WTC11 (cell line): ENCODE measurements around the gene RASAL2. TPM values are rescaled to one million over a fixed set of nuclear protein-coding genes. Genes with fewer than 3 reads are reported as not detected.

ENCODE experiments used
- ATAC-seq: fragments of 200-7000 bp; cut with Tn5 transposase; 2 replicates; pipeline ENCODE4 v1.10.0; 2021; ENCODE audit warnings: mild to moderate bottlenecking, moderate library complexity
- CTCF ChIA-PET: fragments of 300-600 bp; sonication (Branson Sonifier 250); formaldehyde crosslinking; loops from one replicate; lab custom pipeline; 2021; ENCODE audit warnings: antibody characterized with exemption; lab: Charles Lee
- POLR2A ChIA-PET: fragments of 350-600 bp; sonication (Branson Sonifier 250); formaldehyde crosslinking; loops from one replicate; lab custom pipeline; 2021; ENCODE audit warnings: antibody characterized with exemption; lab: Charles Lee
- DNase-seq: peaks from one replicate; pipeline ENCODE4 v3.0.0; 2021; ENCODE audit warnings: low spot score
- H3K27ac Mint-ChIP-seq: 2 replicates; pipeline ENCODE4 v1.8.0; 2021; ENCODE audit warnings: mixed read lengths
- H3K27me3 Mint-ChIP-seq: 2 replicates; pipeline ENCODE4 v1.8.0; 2021; ENCODE audit warnings: low read depth, mild to moderate bottlenecking, moderate library complexity, mixed read lengths
- H3K36me3 Mint-ChIP-seq: 2 replicates; pipeline ENCODE4 v1.8.0; 2021; ENCODE audit warnings: mixed read lengths
- H3K4me1 Mint-ChIP-seq: 2 replicates; pipeline ENCODE4 v1.8.0; 2022; ENCODE audit warnings: mixed read lengths
- H3K4me3 Mint-ChIP-seq: 2 replicates; pipeline ENCODE4 v1.8.0; 2021; ENCODE audit warnings: mild to moderate bottlenecking, moderate library complexity, mixed read lengths
- H3K9me3 Mint-ChIP-seq: 2 replicates; pipeline ENCODE4 v1.8.0; 2021; ENCODE audit warnings: mixed read lengths
- AFF4 ChIP-seq: sonication (generic); formaldehyde crosslinking; IDR thresholded peaks from 2 replicates; pipeline ENCODE4 v1.8.1; 2023; ENCODE audit warnings: mild to moderate bottlenecking, missing genetic modification reagents, borderline replicate concordance
- ATF6 ChIP-seq: sonication (generic); formaldehyde crosslinking; IDR thresholded peaks from 2 replicates; pipeline ENCODE4 v1.8.1; 2023; ENCODE audit warnings: mild to moderate bottlenecking, missing genetic modification reagents
- CREB1 ChIP-seq: sonication (generic); formaldehyde crosslinking; IDR thresholded peaks from 2 replicates; pipeline ENCODE4 v1.8.0; 2023; ENCODE audit warnings: mild to moderate bottlenecking, missing genetic modification reagents
- CREM ChIP-seq: sonication (generic); formaldehyde crosslinking; IDR thresholded peaks from 2 replicates; pipeline ENCODE4 v1.8.1; 2022; ENCODE audit warnings: mild to moderate bottlenecking, missing genetic modification reagents, moderate library complexity
- E2F4 ChIP-seq: sonication (generic); formaldehyde crosslinking; IDR thresholded peaks from 2 replicates; pipeline ENCODE4 v1.8.1; 2022; ENCODE audit warnings: low read depth, mild to moderate bottlenecking, moderate library complexity, missing genetic modification reagents, borderline replicate concordance
- E2F5 ChIP-seq: sonication (generic); formaldehyde crosslinking; IDR thresholded peaks from 2 replicates; pipeline ENCODE4 v1.8.1; 2022; ENCODE audit warnings: mild to moderate bottlenecking, moderate library complexity, missing genetic modification reagents
- ETV6 ChIP-seq: sonication (generic); formaldehyde crosslinking; IDR thresholded peaks from 2 replicates; pipeline ENCODE4 v1.8.1; 2022; ENCODE audit warnings: mild to moderate bottlenecking, missing genetic modification reagents
- FOXK1 ChIP-seq: sonication (generic); formaldehyde crosslinking; IDR thresholded peaks from 2 replicates; pipeline ENCODE4 v1.8.0; 2022; ENCODE audit warnings: mild to moderate bottlenecking, moderate library complexity, missing genetic modification reagents
- FOXP1 ChIP-seq: sonication (generic); formaldehyde crosslinking; IDR thresholded peaks from 2 replicates; pipeline ENCODE4 v1.8.0; 2022; ENCODE audit warnings: missing genetic modification reagents, mild to moderate bottlenecking, moderate library complexity, borderline replicate concordance
- IRF1 ChIP-seq: sonication (generic); formaldehyde crosslinking; IDR thresholded peaks from 2 replicates; pipeline ENCODE4 v1.8.0; 2023; ENCODE audit warnings: missing genetic modification reagents
- JAZF1 ChIP-seq: fragments of 250-450 bp; sonication (Bioruptor Pico); IDR thresholded peaks from 2 replicates; pipeline ENCODE4 v1.9.0; 2021; ENCODE audit warnings: moderate library complexity, mild to moderate bottlenecking, inconsistent platforms
- NFATC4 ChIP-seq: fragments of 250-450 bp; sonication (Bioruptor Pico); IDR thresholded peaks from 2 replicates; pipeline ENCODE4 v1.9.0; 2021; ENCODE audit warnings: mild to moderate bottlenecking
- NR2C2 ChIP-seq: sonication (generic); formaldehyde crosslinking; IDR thresholded peaks from 2 replicates; pipeline ENCODE4 v1.8.0; 2022; ENCODE audit warnings: mild to moderate bottlenecking, missing genetic modification reagents
- PRDM15 ChIP-seq: sonication (generic); formaldehyde crosslinking; IDR thresholded peaks from 2 replicates; pipeline ENCODE4 v1.8.0; 2022; ENCODE audit warnings: missing genetic modification reagents
- PREB ChIP-seq: sonication (generic); formaldehyde crosslinking; IDR thresholded peaks from 2 replicates; pipeline ENCODE4 v1.8.1; 2022; ENCODE audit warnings: mild to moderate bottlenecking, missing genetic modification reagents, moderate library complexity, borderline replicate concordance
- ZNF219 ChIP-seq: sonication (generic); formaldehyde crosslinking; IDR thresholded peaks from 2 replicates; pipeline ENCODE4 v1.8.0; 2023; ENCODE audit warnings: missing genetic modification reagents, mild to moderate bottlenecking, borderline replicate concordance
- total RNA-seq: library from RNA; stranded (reverse); gene quantifications from 3 replicates; pipeline ENCODE4 v1.2.3, GENCODE V29; 2021

RASAL2 gene
- total RNA-seq, 1 experiment from 2014 or later: 29.5 TPM

GRCh38 chr1:178284058-178284457 lies 190.2 kb downstream of the RASAL2 start:
- Mint-ChIP-seq H3K27ac (peak overlapping the region; percentile 96), H3K27me3 (no peaks in the 10 kb centered on the region), H3K36me3 (peaks cover 20% of the 10 kb centered on the region), H3K9me3 (no peaks in the 10 kb centered on the region), H3K4me1 (peaks cover 69% of the 10 kb centered on the region), H3K4me3 (peak overlapping the region; percentile 62)
- ChIA-PET POLR2A (no interaction called here), CTCF (interaction anchor here (2.4 kb wide), 1 partner anchor 15 kb away, joined by 9 read pairs; no protein-coding TSS in a partner anchor)
- peak; percentile 21 for ATAC-seq
- TF ChIP-seq NR2C2 (CRISPR knock-in tag) (no peak), FOXK1 (CRISPR knock-in tag) (0 out of 2 replicates have a peak, but pooled peaks have one; percentile 22), ETV6 (CRISPR knock-in tag) (peak; percentile 54; the same call in 1 of the 2 replicates)
- no peak for DNase-seq

DNA sequence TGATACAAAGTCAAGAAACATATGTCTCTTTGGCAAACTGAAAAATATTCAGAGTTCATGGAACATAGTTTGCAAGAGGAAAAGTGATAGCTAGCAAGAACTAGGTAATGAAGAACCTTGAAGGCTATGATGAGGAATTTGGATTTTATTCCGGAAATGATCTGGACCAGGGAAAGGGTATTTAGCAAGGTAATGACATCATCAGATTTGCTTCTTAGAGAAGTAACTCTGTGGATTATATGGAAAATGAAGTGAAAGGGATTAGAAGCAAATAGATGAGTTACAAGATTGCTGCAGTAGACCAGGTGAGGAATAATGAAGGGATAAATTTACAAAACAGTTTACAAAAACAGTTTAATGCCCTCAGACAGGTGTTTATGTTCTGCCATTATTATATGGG lies 197.3 kb downstream of the RASAL2 start:
- Mint-ChIP-seq H3K4me3 (no peak overlapping the region), H3K9me3 (no peaks in the 10 kb centered on the region), H3K27me3 (no peaks in the 10 kb centered on the region)
- ATAC-seq (no peak), DNase-seq (no peak)
- no peak for TF ChIP-seq E2F5 (CRISPR knock-in tag)
- no peak for TF ChIP-seq ETV6 (CRISPR knock-in tag)
- no peak for TF ChIP-seq NFATC4 (CRISPR knock-in tag)
- TF ChIP-seq ZNF219 (CRISPR knock-in tag): no peak
- no peak for TF ChIP-seq CREM (CRISPR knock-in tag)
- TF ChIP-seq, all 79 proteins: peak for 0
- ChIA-PET CTCF (no interaction called here), POLR2A (no interaction called here)
- H3K36me3 Mint-ChIP-seq: peaks cover 29% of the 10 kb centered on the region
- H3K27ac Mint-ChIP-seq: peak overlapping the region; percentile 9
- peaks cover 43% of the 10 kb centered on the region for H3K4me1 Mint-ChIP-seq

DNA sequence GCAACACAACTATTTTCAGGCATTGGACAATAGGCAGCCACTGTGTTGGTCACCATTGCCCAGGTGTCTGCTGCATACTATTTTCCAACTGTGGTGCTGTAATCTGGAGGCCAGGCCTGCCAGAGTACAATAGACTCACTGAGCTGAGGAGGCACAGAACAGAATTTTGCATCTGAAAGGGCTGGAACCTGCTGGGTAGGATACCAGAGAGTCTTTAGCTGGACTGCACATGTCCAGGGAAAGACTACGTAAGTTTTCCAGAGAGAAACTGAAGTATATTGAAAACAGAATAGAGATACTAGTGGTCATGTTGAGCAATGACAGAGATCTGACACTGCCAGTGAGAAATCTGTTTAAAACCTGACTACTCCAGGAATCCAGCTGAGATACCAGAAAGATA lies 200.8 kb downstream of the RASAL2 start:
- ATAC-seq (peak; percentile 64), DNase-seq (no peak)
- Mint-ChIP-seq H3K36me3 (peaks cover 7% of the 10 kb centered on the region), H3K27me3 (no peaks in the 10 kb centered on the region), H3K4me1 (peaks cover 37% of the 10 kb centered on the region), H3K4me3 (peak overlapping the region; percentile 31; the same call in 1 of the 2 replicates), H3K9me3 (no peaks in the 10 kb centered on the region), H3K27ac (peak overlapping the region; percentile 47; the same call in 1 of the 2 replicates)
- POLR2A ChIA-PET: no interaction called here
- CTCF ChIA-PET: interaction anchor here (1.3 to 2.9 kb wide), 3 partner anchors 9 to 263 kb away, joined by 3 to 13 read pairs (median 5); no protein-coding TSS in a partner anchor
- TF ChIP-seq FOXP1 (CRISPR knock-in tag) (no peak), ATF6 (CRISPR knock-in tag) (no peak), JAZF1 (CRISPR knock-in tag) (no peak), IRF1 (CRISPR knock-in tag) (no peak), ETV6 (CRISPR knock-in tag) (no peak), PRDM15 (CRISPR knock-in tag) (no peak), PREB (CRISPR knock-in tag) (no peak), E2F4 (CRISPR knock-in tag) (no peak), CREB1 (CRISPR knock-in tag) (no peak), AFF4 (CRISPR knock-in tag) (no peak), FOXK1 (CRISPR knock-in tag) (no peak)
